Pancreas (tissue), 10 donors: ENCODE measurements around the gene PRRX2. TPM values are rescaled to one million over a fixed set of nuclear protein-coding genes. Genes with fewer than 3 reads are reported as not detected.

Experiments used
- ATAC-seq, 4 donors: fragments of 200-7000 bp; cut with Tn5 transposase; one replicate each; pipeline versions ENCODE4 v1.8.0 to v1.9.1; 2020; ENCODE audit warnings: mild to moderate bottlenecking in 4 of 4, moderate library complexity in 4 of 4
- DNase-seq, 6 donors: peaks; one replicate each; pipeline ENCODE4 v3.0.0-alpha.2; 2020
- FAIRE-seq: peaks from 2 replicates; lab custom pipeline; 2012; peaks lifted over from hg19 to GRCh38; lab: Jason Lieb, UNC
- H3K27ac ChIP-seq, 4 donors: fragments of 200-600 bp; sonication (generic); 1 replicate in 3 of 4; 2 replicates in 1 of 4; pipeline versions ENCODE4 v1.5.0 to v1.8.0; 2020
- H3K27me3 ChIP-seq, 4 donors: fragments of 200-600 bp; one replicate each; pipeline ENCODE4 v1.8.0; 2021
- H3K36me3 ChIP-seq, 3 donors: fragments of 200-600 bp; sonication (generic) in 1 of 3; one replicate each; pipeline versions ENCODE4 v1.5.0 to v1.8.0; 2020 to 2021
- H3K4me1 ChIP-seq, 3 donors: fragments of 200-600 bp; one replicate each; pipeline ENCODE4 v1.8.0; 2021
- H3K4me3 ChIP-seq, 4 donors: fragments of 200-600 bp; sonication (generic) in 2 of 4; one replicate each; pipeline versions ENCODE4 v1.5.0 to v1.8.0; 2020 to 2021
- H3K9me3 ChIP-seq, 4 donors: fragments of 200-600 bp; one replicate each; pipeline ENCODE4 v1.8.0; 2021
- WGBS, 2 donors: extraction: QIAGEN DNeasy Blood & Tissue Kit; methylation state at CpG; one replicate each; pipeline ENCODE4 v1.1.7; 2013; 5-methylcytosine and 5-hydroxymethylcytosine counted together
- intact Hi-C, 3 donors: fragments of 100-400 bp; cut with DNase I; formaldehyde crosslinking; loops; one replicate each; pipeline versions ENCODE4 v1.11.1 to v1.14.2; 2022
- polyA plus RNA-seq, 2 donors: library from polyadenylated mRNA; stranded (reverse); fragments of 200-250 nt; gene quantifications; one replicate each; pipeline ENCODE4 v1.2.3, GENCODE V29; 2013
- total RNA-seq, 6 donors: library from RNA; stranded (reverse); fragmentation: NEBNext Ultra II Directional in 4 of 6; extraction: Animal tissue kit (Norgen Biotek cat#: 25700) in 4 of 6; gene quantifications; one replicate each; pipeline versions ENCODE4 v1.2.1 to v1.2.4, GENCODE V29; 2021 to 2023
- TF ChIP-seq, protein P1 (sequence below), 4 donors: fragments of 200-600 bp; sonication (generic) in 3 of 4; IDR thresholded peaks; one replicate each; pipeline versions ENCODE4 v1.5.0 to v1.8.0; 2021; ENCODE audit warnings: antibody characterized with exemption in 4 of 4
- donor health status: healthy with polysubstance abuse.
- donor health status: DM: no; HTN: no; CAD: no; lungs with moderate emphysema.
- donor health status: DM: no; HTN: no; CAD: no.
- donor health status: control.
- donor health status: control.
- donor health status: Bipolar disorder and iron deficiency.
- donor health status: DM: yes; HTN: yes; CAD: no.
- donor health status: DM: no; HTN: no; CAD: no.
- donor health status: DM: no; HTN: no; CAD: no.
- donor health status: DM: yes; HTN: yes; CAD: no.

PRRX2 gene
- total and polyA plus RNA-seq, 8 donors: 0.16 to 2.0 (median 0.64) TPM; not detected in 1

DNA sequence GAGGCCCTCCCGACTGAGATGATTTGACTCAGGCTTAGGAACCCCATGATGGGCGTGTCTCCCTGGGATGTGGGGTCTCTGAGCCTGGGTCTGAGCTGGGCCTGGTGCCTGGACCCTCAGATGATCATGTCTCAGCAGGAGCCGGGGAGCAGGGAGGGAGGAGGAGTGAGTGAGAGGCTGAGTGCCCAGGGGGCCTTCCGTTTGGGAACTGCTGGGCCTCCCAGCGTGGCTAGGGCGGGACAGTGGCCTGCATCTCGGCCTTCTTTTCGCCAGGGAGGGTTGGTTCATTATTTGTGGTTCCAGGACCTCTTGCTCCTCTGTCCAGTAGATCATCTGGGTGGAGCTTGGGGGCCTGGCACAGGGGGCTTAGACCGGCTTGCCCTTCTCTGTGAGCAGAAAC is 5.6 kb downstream of the PRRX2 start:
- H3K27ac ChIP-seq: no peak overlapping the region
- FAIRE-seq (no peak), ATAC-seq (no peak), DNase-seq (no peak)
- H3K4me3 ChIP-seq: no peak overlapping the region
- 77 to 88% methylated on average over 9 of the region's 9 CpGs for WGBS, 2 donors
- TF ChIP-seq, protein P1, sequence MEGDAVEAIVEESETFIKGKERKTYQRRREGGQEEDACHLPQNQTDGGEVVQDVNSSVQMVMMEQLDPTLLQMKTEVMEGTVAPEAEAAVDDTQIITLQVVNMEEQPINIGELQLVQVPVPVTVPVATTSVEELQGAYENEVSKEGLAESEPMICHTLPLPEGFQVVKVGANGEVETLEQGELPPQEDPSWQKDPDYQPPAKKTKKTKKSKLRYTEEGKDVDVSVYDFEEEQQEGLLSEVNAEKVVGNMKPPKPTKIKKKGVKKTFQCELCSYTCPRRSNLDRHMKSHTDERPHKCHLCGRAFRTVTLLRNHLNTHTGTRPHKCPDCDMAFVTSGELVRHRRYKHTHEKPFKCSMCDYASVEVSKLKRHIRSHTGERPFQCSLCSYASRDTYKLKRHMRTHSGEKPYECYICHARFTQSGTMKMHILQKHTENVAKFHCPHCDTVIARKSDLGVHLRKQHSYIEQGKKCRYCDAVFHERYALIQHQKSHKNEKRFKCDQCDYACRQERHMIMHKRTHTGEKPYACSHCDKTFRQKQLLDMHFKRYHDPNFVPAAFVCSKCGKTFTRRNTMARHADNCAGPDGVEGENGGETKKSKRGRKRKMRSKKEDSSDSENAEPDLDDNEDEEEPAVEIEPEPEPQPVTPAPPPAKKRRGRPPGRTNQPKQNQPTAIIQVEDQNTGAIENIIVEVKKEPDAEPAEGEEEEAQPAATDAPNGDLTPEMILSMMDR (IDR thresholded peaks at IDR 0.05): no peak
- H3K4me1 ChIP-seq: no peaks in the 10 kb centered on the region
- H3K9me3 ChIP-seq: no peaks in the 10 kb centered on the region
- intact Hi-C loops: no loop called here
- peaks cover 0 to 5% (median 0%) of the 10 kb centered on the region in 4 donors for H3K27me3 ChIP-seq
- H3K36me3 ChIP-seq: no peaks in the 10 kb centered on the region

DNA sequence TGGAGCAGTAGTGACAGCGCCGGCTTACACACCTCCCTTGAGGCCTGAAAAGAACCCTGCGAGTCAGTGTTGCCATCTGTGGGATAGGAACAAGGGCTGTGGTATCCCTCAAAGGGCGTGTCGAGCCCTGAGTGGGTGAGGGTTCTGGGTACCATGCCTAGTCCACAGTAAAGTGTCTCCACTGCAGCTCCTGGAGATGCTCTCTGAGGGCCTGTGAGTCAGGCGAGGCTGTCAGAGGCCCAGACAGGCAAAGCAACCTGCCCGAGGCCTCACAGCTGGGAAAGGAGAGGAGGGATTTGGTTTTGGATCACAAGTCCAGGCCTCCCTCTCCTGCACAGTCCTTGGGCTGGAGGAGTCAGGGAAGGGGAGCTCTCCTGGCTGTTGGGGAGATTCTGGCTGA is 6.1 kb downstream of the PRRX2 start:
- peaks cover 0 to 5% (median 0%) of the 10 kb centered on the region in 4 donors for H3K27me3 ChIP-seq
- no peaks in the 10 kb centered on the region for H3K4me1 ChIP-seq
- FAIRE-seq (no peak), DNase-seq (no peak), ATAC-seq (no peak)
- H3K4me3 ChIP-seq: no peak overlapping the region
- WGBS, 2 donors: 65 to 86% methylated on average over 7 of the region's 7 CpGs
- H3K36me3 ChIP-seq: no peaks in the 10 kb centered on the region
- no peaks in the 10 kb centered on the region for H3K9me3 ChIP-seq
- intact Hi-C loops: no loop called here
- TF ChIP-seq, protein P1 (IDR thresholded peaks at IDR 0.05): no peak
- no peak overlapping the region for H3K27ac ChIP-seq

DNA sequence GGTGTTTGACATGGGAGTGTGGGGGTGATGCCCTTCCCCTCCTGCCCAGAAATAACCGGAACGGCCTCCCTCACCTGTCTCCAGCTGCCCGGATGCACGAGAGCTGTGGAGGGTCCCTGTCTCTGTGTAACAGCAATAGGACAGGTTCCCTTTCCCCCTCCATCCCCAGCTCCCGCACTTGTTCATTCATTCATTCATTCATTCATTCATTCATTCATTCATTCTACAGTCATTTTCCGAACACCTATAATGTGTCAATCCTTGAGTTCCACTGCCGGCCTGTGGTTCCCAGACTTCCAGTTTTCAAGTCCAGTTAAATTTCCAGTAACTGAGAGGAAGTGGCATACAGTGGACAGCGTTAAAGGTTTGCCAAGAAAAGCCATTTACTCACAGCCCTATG is 7.3 kb downstream of the PRRX2 start:
- no peak for ATAC-seq
- no peak for FAIRE-seq
- H3K27me3 ChIP-seq: no peaks in the 10 kb centered on the region

DNA sequence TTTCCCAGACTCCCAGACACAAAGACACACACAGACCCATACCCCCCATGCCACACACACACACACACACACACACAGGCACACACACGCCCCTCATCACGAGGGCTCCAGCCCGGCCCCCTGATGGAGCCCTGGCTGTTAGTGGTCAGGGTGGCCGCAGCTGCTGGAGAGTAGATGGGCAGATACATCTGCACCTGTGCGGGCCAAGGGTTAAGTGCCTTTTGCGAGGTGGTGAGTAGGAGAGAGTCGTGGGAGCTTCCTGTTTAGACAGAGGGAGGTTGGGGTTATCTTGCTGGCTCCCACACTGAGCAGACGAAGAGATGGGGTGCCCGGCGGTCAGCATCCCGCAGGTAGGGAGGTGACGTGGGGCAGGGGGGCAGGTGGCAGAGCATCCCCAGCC is 8.2 kb downstream of the PRRX2 start:
- no peak for ATAC-seq
- Histone ChIP-seq H3K9me3 (no peaks in the 10 kb centered on the region), H3K36me3 (no peaks in the 10 kb centered on the region), H3K4me1 (no peaks in the 10 kb centered on the region), H3K4me3 (no peak overlapping the region), H3K27ac (no peak overlapping the region), H3K27me3 (no peaks in the 10 kb centered on the region)
- intact Hi-C loops: no loop called here
- TF ChIP-seq, protein P1 (IDR thresholded peaks at IDR 0.05): no peak
- 49 to 59% methylated on average over 12 of the region's 12 CpGs for WGBS, 2 donors
- no peak for DNase-seq
- FAIRE-seq: no peak

More for the DNA sequence above, 7.3 kb downstream of the PRRX2 start:
- no peaks in the 10 kb centered on the region for H3K4me1 ChIP-seq
- no peaks in the 10 kb centered on the region for H3K9me3 ChIP-seq
- H3K4me3 ChIP-seq: no peak overlapping the region
- H3K27ac ChIP-seq: no peak overlapping the region
- DNase-seq: no peak
- 65 to 70% methylated on average over 8 of the region's 8 CpGs for WGBS, 2 donors
- intact Hi-C loops: no loop called here
- H3K36me3 ChIP-seq: no peaks in the 10 kb centered on the region
- TF ChIP-seq, protein P1 (IDR thresholded peaks at IDR 0.05): no peak

DNA sequence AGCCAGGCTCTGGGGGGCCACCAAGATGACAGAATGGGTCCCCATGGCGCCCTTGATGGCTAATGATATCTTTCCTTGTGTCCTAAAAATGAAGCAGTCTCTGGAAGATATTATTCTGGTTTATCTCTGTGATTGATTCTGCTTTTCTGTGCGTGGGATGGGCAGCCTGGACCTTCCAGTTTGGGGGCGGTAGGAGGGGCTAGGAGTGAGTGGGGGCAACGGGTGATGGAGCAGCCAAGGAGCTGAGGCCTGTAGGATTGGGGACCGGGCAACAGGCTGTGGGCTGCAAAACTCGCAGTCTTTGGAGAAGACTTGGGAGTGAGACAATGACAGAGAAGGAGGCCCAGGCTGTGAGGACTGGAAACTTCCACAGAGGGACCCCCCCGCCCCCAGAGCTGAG is 8.8 kb downstream of the PRRX2 start:
- no peak overlapping the region for H3K27ac ChIP-seq
- intact Hi-C loops: no loop called here
- H3K4me1 ChIP-seq: no peaks in the 10 kb centered on the region
- no peak overlapping the region for H3K4me3 ChIP-seq
- DNase-seq: no peak
- no peaks in the 10 kb centered on the region for H3K9me3 ChIP-seq
- no peak for ATAC-seq
- FAIRE-seq: no peak
- 47 to 52% methylated on average over 7 of the region's 7 CpGs for WGBS, 2 donors
- no peaks in the 10 kb centered on the region for H3K27me3 ChIP-seq
- TF ChIP-seq, protein P1 (IDR thresholded peaks at IDR 0.05): no peak
- H3K36me3 ChIP-seq: no peaks in the 10 kb centered on the region
